ENCODE results near the gene ZCCHC8. TPM values are rescaled to one million over a fixed set of nuclear protein-coding genes. Genes with fewer than 3 reads are reported as not detected.

Gene ZCCHC8
- total RNA-seq, 1 experiment from 2014 or later, result 30.5 TPM

DNA sequence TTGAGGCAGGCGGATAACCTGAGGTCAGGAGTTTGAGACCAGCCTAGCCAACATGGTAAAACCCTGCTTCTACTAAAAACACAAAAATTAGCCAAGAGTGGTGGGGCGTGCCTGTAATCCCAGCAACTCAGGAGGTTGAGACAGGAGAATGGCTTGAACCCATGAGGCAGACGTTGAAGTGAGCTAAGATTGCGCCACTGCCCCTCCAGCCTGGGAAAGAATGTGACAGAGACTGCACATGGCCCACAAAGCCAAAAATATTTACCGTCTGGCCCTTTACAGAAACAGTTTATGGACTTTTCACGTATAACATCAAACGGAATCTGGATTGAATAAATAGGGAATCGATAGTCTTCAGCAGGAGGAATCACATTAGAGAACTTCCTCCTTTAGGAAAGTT is 22.5 kb upstream of the ZCCHC8 start:
- no peak for TF ChIP-seq ZFX (IDR thresholded peaks at IDR 0.05)
- TF ChIP-seq, protein P1, sequence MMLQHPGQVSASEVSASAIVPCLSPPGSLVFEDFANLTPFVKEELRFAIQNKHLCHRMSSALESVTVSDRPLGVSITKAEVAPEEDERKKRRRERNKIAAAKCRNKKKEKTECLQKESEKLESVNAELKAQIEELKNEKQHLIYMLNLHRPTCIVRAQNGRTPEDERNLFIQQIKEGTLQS (IDR thresholded peaks at IDR 0.05), result no peak
- TF ChIP-seq EGR1 (IDR thresholded peaks at IDR 0.05; ENCODE audit: low read depth), result no peak
- TF ChIP-seq SRF (IDR thresholded peaks at IDR 0.05; ENCODE audit: low read depth), result no peak
- TF ChIP-seq CTCF (IDR thresholded peaks at IDR 0.05 in 2 of 3, conservative IDR thresholded peaks at IDR 0.05 in 1 of 3; ENCODE audit: borderline replicate concordance in 1 of 3, insufficient read depth in 1 of 3, low read depth in 2 of 3, low read length in 2 of 3), result no peak
- TF ChIP-seq SP1 (IDR thresholded peaks at IDR 0.05; ENCODE audit: low read depth), result no peak
- TF ChIP-seq, protein P2, sequence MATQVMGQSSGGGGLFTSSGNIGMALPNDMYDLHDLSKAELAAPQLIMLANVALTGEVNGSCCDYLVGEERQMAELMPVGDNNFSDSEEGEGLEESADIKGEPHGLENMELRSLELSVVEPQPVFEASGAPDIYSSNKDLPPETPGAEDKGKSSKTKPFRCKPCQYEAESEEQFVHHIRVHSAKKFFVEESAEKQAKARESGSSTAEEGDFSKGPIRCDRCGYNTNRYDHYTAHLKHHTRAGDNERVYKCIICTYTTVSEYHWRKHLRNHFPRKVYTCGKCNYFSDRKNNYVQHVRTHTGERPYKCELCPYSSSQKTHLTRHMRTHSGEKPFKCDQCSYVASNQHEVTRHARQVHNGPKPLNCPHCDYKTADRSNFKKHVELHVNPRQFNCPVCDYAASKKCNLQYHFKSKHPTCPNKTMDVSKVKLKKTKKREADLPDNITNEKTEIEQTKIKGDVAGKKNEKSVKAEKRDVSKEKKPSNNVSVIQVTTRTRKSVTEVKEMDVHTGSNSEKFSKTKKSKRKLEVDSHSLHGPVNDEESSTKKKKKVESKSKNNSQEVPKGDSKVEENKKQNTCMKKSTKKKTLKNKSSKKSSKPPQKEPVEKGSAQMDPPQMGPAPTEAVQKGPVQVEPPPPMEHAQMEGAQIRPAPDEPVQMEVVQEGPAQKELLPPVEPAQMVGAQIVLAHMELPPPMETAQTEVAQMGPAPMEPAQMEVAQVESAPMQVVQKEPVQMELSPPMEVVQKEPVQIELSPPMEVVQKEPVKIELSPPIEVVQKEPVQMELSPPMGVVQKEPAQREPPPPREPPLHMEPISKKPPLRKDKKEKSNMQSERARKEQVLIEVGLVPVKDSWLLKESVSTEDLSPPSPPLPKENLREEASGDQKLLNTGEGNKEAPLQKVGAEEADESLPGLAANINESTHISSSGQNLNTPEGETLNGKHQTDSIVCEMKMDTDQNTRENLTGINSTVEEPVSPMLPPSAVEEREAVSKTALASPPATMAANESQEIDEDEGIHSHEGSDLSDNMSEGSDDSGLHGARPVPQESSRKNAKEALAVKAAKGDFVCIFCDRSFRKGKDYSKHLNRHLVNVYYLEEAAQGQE (IDR thresholded peaks at IDR 0.05; ENCODE audit: low read depth), result no peak
- no peak for TF ChIP-seq CEBPB (IDR thresholded peaks at IDR 0.05; ENCODE audit: low read depth)
- TF ChIP-seq ZNF274 (IDR thresholded peaks at IDR 0.05; ENCODE audit: low read depth, low read length), result no peak
- no peak for TF ChIP-seq EZH2 (IDR thresholded peaks at IDR 0.05)
- no peak for TF ChIP-seq ZBTB33 (IDR thresholded peaks at IDR 0.05; ENCODE audit: extremely low read depth, insufficient replicate concordance, low read length)
- no peak for TF ChIP-seq EZH2phosphoT487 (IDR thresholded peaks at IDR 0.05; ENCODE audit: borderline replicate concordance)
- TF ChIP-seq FOSL1 (IDR thresholded peaks at IDR 0.05; ENCODE audit: low read depth), result no peak
- TF ChIP-seq POLR2AphosphoS5 (IDR thresholded peaks at IDR 0.05; ENCODE audit: low read depth, low read length), result no peak
- no peak for TF ChIP-seq JUND (IDR thresholded peaks at IDR 0.05)
- H3K27me3 ChIP-seq (ENCODE audit: insufficient read depth, low read length), result no peaks in the 10 kb centered on the region
- BruUV-seq (replicated peaks), result no TSS peak
- no peaks in the 10 kb centered on the region for H3K9me3 ChIP-seq (ENCODE audit: control insufficient read depth in 1 of 2, insufficient read depth in 1 of 2, low read depth in 1 of 2, low read length in 2 of 2)
- H3K36me3 ChIP-seq (ENCODE audit: control insufficient read depth in 1 of 2, insufficient read depth in 2 of 2, low read length in 2 of 2), result peaks cover 45 to 60% of the 10 kb centered on the region in 2 experiments
- DNase-seq (ENCODE audit: low read depth, low spot score) (no peak), ATAC-seq (no peak)
- peaks cover 96% of the 10 kb centered on the region for H3K79me2 ChIP-seq (ENCODE audit: insufficient read depth, low read length)
- no peak overlapping the region for H3K9ac ChIP-seq (ENCODE audit: low read length)
- intact Hi-C loops (cut with micrococcal nuclease), result no loop called here
- H3K4me2 ChIP-seq (ENCODE audit: low read length), result no peak overlapping the region
- CTCF ChIA-PET, result no interaction called here
- H3K27ac ChIP-seq (ENCODE audit: low read depth, low read length), result no peak overlapping the region
- POLR2A ChIA-PET, result interaction anchor here (1.0 kb wide), 1 partner anchor 22 kb away, joined by 3 read pairs; the partner anchor contains the start of gene ZCCHC8
- peaks cover 8 to 21% of the 10 kb centered on the region in 2 experiments for H3K4me1 ChIP-seq (ENCODE audit: control insufficient read depth in 1 of 2, insufficient read depth in 2 of 2, low read length in 2 of 2)
- H3K9me2 ChIP-seq (ENCODE audit: insufficient read depth), result no peaks in the 10 kb centered on the region
- peaks cover 56% of the 10 kb centered on the region for H4K20me1 ChIP-seq (ENCODE audit: insufficient read depth)
- no peak overlapping the region for H2AFZ ChIP-seq (ENCODE audit: low read depth, low read length, poor library complexity, severe bottlenecking)
- no peak overlapping the region for H3K4me3 ChIP-seq (replicated peaks in 1 of 2; ENCODE audit: low read depth in 1 of 2, low read length in 2 of 2)
- RAD21 ChIA-PET (ENCODE audit: low non-redundant PET in 1 of 2, low total read pairs in 2 of 2, uncharacterized antibody in 2 of 2, unreplicated experiment in 2 of 2), result no interaction called here

Data from HCT116 (cell line).